ENCODE data around the gene SNRNP200. TPM values are rescaled to one million over a fixed set of nuclear protein-coding genes. Genes with fewer than 3 reads are reported as not detected.
A peak's percentile ranks its signal among the peaks of the same experiment; 100 is the strongest.

The SNRNP200 gene
- total and polyA plus RNA-seq, 2 donors (not counting 1 experiment from before 2014, with no cell fraction given) = 211 to 216 TPM

GRCh38 chr2:96264086-96264485, 41.3 kb downstream of the SNRNP200 start:
- ChIA-PET CTCF (interaction anchor here (0.7 to 3.1 kb wide), 22 partner anchors 10 to 272 kb away, joined by 3 to 30 read pairs (median 3); partner anchors contain the start of genes ASTL and STARD7), POLR2A (interaction anchor here (0.8 to 1.8 kb wide), 2 partner anchors 22 to 56 kb away, joined by 4 to 10 read pairs; partner anchors contain the start of gene STARD7)
- peak overlapping the region; percentile 74 for H3K9ac ChIP-seq (ENCODE audit: low read length)
- no peaks in the 10 kb centered on the region for H3K27me3 ChIP-seq (replicated peaks in 1 of 4; ENCODE audit: control extremely low read depth in 1 of 4, control insufficient read depth in 3 of 4, insufficient read depth in 4 of 4, low read length in 3 of 4)
- no peak overlapping the region for H2AFZ ChIP-seq (ENCODE audit: insufficient read depth, low read depth, low read length, poor library complexity, severe bottlenecking)
- no peak overlapping the region for H3K27ac ChIP-seq (ENCODE audit: low read length in 2 of 2)
- Mint-ChIP-seq H3K4me3 (peak overlapping the region; percentile 94), H3K9me3 (ENCODE audit: insufficient read depth) (no peaks in the 10 kb centered on the region), H3K27me3 (no peaks in the 10 kb centered on the region), H3K27ac (peak overlapping the region; percentile 91), H3K4me1 (peaks cover 64% of the 10 kb centered on the region)
- TF ChIP-seq EZH2 (IDR thresholded peaks at IDR 0.05; ENCODE audit: borderline replicate concordance, insufficient read depth, low read depth, low read length, poor library complexity, severe bottlenecking) (no peak), CTCF (IDR thresholded peaks at IDR 0.05) (no peak)
- H3K79me2 ChIP-seq (ENCODE audit: control insufficient read depth, insufficient read depth, low read length) = peaks cover 86% of the 10 kb centered on the region
- H4K20me1 ChIP-seq (ENCODE audit: control insufficient read depth, insufficient read depth, low read length, poor library complexity, severe bottlenecking) = peaks cover 48% of the 10 kb centered on the region
- ATAC-seq (ENCODE audit: low read depth) = no peak
- WGBS (ENCODE audit: insufficient coverage) = 92% methylated on average over 4 of the region's 4 CpGs
- no peak for DNase-seq
- no peaks in the 10 kb centered on the region for H3K9me3 ChIP-seq (ENCODE audit: control extremely low read depth in 1 of 3, control insufficient read depth in 2 of 3, insufficient read depth in 1 of 3, low read length in 2 of 3)
- peaks cover 9 to 35% of the 10 kb centered on the region in 2 experiments for H3K36me3 ChIP-seq (replicated peaks in 1 of 2; ENCODE audit: control extremely low read depth in 1 of 2, control insufficient read depth in 1 of 2, extremely low read depth in 1 of 2, insufficient read depth in 2 of 2, low read length in 1 of 2)
- peak overlapping the region; percentile 92 for H3K4me2 ChIP-seq (replicated peaks; ENCODE audit: low read depth, low read length, poor library complexity, severe bottlenecking)
- peaks cover 43 to 53% of the 10 kb centered on the region in 2 donors for H3K4me1 ChIP-seq (ENCODE audit: control insufficient read depth in 2 of 2, insufficient read depth in 2 of 2, low read length in 2 of 2)
- H3K4me3 ChIP-seq (ENCODE audit: control extremely low read depth in 1 of 5, extremely low read depth in 1 of 5, insufficient read depth in 1 of 5, low read depth in 2 of 5, low read length in 4 of 5) = peak overlapping the region in 3 of 5 experiments; percentile 76 to 94 (median 93)
- intact Hi-C loops (cut with micrococcal nuclease) = loop anchor here (2.0 kb wide), 1 partner anchor 21 kb away; no protein-coding TSS in a partner anchor

- H3K4me3 Mint-ChIP-seq = no peak overlapping the region
- H3K79me2 ChIP-seq (ENCODE audit: control insufficient read depth, insufficient read depth, low read length) = peaks cover 98% of the 10 kb centered on the region
- H3K27ac ChIP-seq (ENCODE audit: low read length in 2 of 2) = no peak overlapping the region
- H3K4me1 ChIP-seq (ENCODE audit: control insufficient read depth in 2 of 2, insufficient read depth in 2 of 2, low read length in 2 of 2) = peaks cover 59 to 67% of the 10 kb centered on the region in 2 donors
- DNase-seq = no peak
- TF ChIP-seq CTCF (IDR thresholded peaks at IDR 0.05) (no peak), EZH2 (IDR thresholded peaks at IDR 0.05; ENCODE audit: borderline replicate concordance, insufficient read depth, low read depth, low read length, poor library complexity, severe bottlenecking) (no peak)
- intact Hi-C loops (cut with micrococcal nuclease) = no loop called here
- H3K4me1 Mint-ChIP-seq = peaks cover 80% of the 10 kb centered on the region
- H3K36me3 ChIP-seq (replicated peaks in 1 of 2; ENCODE audit: control extremely low read depth in 1 of 2, control insufficient read depth in 1 of 2, extremely low read depth in 1 of 2, insufficient read depth in 2 of 2, low read length in 1 of 2) = peaks cover 0 to 26% of the 10 kb centered on the region in 2 experiments
- H3K4me2 ChIP-seq (replicated peaks; ENCODE audit: low read depth, low read length, poor library complexity, severe bottlenecking) = no peak overlapping the region
- H3K9ac ChIP-seq (ENCODE audit: low read length) = no peak overlapping the region
- peaks cover 59% of the 10 kb centered on the region for H4K20me1 ChIP-seq (ENCODE audit: control insufficient read depth, insufficient read depth, low read length, poor library complexity, severe bottlenecking)
- CTCF ChIA-PET = interaction anchor here (0.7 to 5.1 kb wide), 5 partner anchors 9 to 124 kb away, joined by 3 to 30 read pairs (median 23); partner anchors contain the start of genes ASTL and STARD7
- H3K4me3 ChIP-seq (ENCODE audit: control extremely low read depth in 1 of 5, extremely low read depth in 1 of 5, insufficient read depth in 1 of 5, low read depth in 2 of 5, low read length in 4 of 5) = no peak overlapping the region
- no peaks in the 10 kb centered on the region for H3K27me3 Mint-ChIP-seq
- H3K27ac Mint-ChIP-seq = no peak overlapping the region
- WGBS (ENCODE audit: insufficient coverage) = no CpG with 5 or more reads among the region's 2 CpGs
- no peaks in the 10 kb centered on the region for H3K9me3 Mint-ChIP-seq (ENCODE audit: insufficient read depth)
- no peaks in the 10 kb centered on the region for H3K27me3 ChIP-seq (replicated peaks in 1 of 4; ENCODE audit: control extremely low read depth in 1 of 4, control insufficient read depth in 3 of 4, insufficient read depth in 4 of 4, low read length in 3 of 4)
- no peak overlapping the region for H2AFZ ChIP-seq (ENCODE audit: insufficient read depth, low read depth, low read length, poor library complexity, severe bottlenecking)
- no peaks in the 10 kb centered on the region for H3K9me3 ChIP-seq (ENCODE audit: control extremely low read depth in 1 of 3, control insufficient read depth in 2 of 3, insufficient read depth in 1 of 3, low read length in 2 of 3)
- POLR2A ChIA-PET = no interaction called here
- no peak for ATAC-seq (ENCODE audit: low read depth)
These were observed 43.0 kb downstream of the SNRNP200 start for GRCh38 chr2:96262306-96262705.
